Heart right ventricle (tissue), 16 donors: ENCODE measurements around the gene SORL1. TPM values are rescaled to one million over a fixed set of nuclear protein-coding genes. Genes with fewer than 3 reads are reported as not detected.

ENCODE experiments used
- ATAC-seq, 8 donors: fragments of 200-7000 bp; cut with Tn5 transposase; one replicate each; pipeline ENCODE4 v1.9.1; 2020; ENCODE audit warnings: mild to moderate bottlenecking in 8 of 8, moderate library complexity in 8 of 8, moderate number of reproducible peaks in 1 of 8
- DNase-seq, 2 donors: peaks; one replicate each; pipeline ENCODE4 v3.0.0-alpha.2; 2020
- H3K27ac ChIP-seq, 10 donors: fragments of 200-600 bp; sonication (generic) in 2 of 10; one replicate each; pipeline versions ENCODE4 v1.5.0 to v1.8.0; 2020 to 2022; ENCODE audit warnings: mild to moderate bottlenecking in 3 of 10
- H3K27me3 ChIP-seq, 7 donors: fragments of 200-600 bp; one replicate each; pipeline ENCODE4 v1.8.0; 2021 to 2022; ENCODE audit warnings: mild to moderate bottlenecking in 2 of 7
- H3K36me3 ChIP-seq, 9 donors: fragments of 200-600 bp; sonication (generic) in 1 of 9; one replicate each; pipeline versions ENCODE4 v1.5.0 to v1.8.0; 2020 to 2022; ENCODE audit warnings: mild to moderate bottlenecking in 2 of 9
- H3K4me1 ChIP-seq, 9 donors: fragments of 200-600 bp; sonication (generic) in 1 of 9; one replicate each; pipeline versions ENCODE4 v1.5.0 to v1.8.0; 2020 to 2022; ENCODE audit warnings: mild to moderate bottlenecking in 4 of 9
- H3K4me3 ChIP-seq, 10 donors: fragments of 200-600 bp; sonication (generic) in 2 of 10; one replicate each; pipeline versions ENCODE4 v1.5.0 to v1.8.0; 2020 to 2022; ENCODE audit warnings: mild to moderate bottlenecking in 7 of 10, moderate library complexity in 2 of 10
- H3K9me3 ChIP-seq, 11 donors: fragments of 200-600 bp in 10 of 11; sonication (generic) in 2 of 11; one replicate each; pipeline versions ENCODE4 v1.5.0 to v1.8.0; 2013 to 2022; ENCODE audit warnings: mild to moderate bottlenecking in 2 of 11, control low read depth in 1 of 11, moderate library complexity in 1 of 11
- CTCF ChIP-seq, 9 donors: fragments of 200-600 bp; sonication (generic) in 2 of 9; IDR thresholded peaks; one replicate each; pipeline versions ENCODE4 v1.5.0 to v1.8.0; 2021 to 2022; ENCODE audit warnings: antibody characterized with exemption in 9 of 9, mild to moderate bottlenecking in 5 of 9, moderate library complexity in 1 of 9
- WGBS, 2 donors: extraction: QIAGEN DNeasy Blood & Tissue Kit; methylation state at CpG; one replicate each; pipeline ENCODE4 v1.1.7; 2013; ENCODE audit warnings: inconsistent platforms in 1 of 2; 5-methylcytosine and 5-hydroxymethylcytosine counted together
- intact Hi-C, 10 donors: fragments of 100-400 bp; cut with DNase I; formaldehyde crosslinking; loops; one replicate each; pipeline versions ENCODE4 v1.11.1 to v1.14.2; 2022
- polyA plus RNA-seq, 2 donors: library from polyadenylated mRNA; stranded (reverse); fragments of 200-250 nt; gene quantifications; one replicate each; pipeline ENCODE4 v1.2.3, GENCODE V29; 2013
- total RNA-seq, 10 donors: library from RNA; stranded (reverse); fragmentation: NEBNext Ultra II Directional in 3 of 10; extraction: Animal tissue kit (Norgen Biotek cat#: 25700) in 3 of 10; gene quantifications; one replicate each; pipeline versions ENCODE4 v1.2.1 to v1.2.4, GENCODE V29; 2021 to 2023
- donor health status: Arrhythmogenic right ventricular cardiomyopathy.
- donor health status: ischemic (EF 13 %, LVEDD 7.1; RV severe dilation, severe dysfunction).
- donor health status: healthy with polysubstance abuse.
- donor health status: DM: no; HTN: yes; CAD: no.
- donor health status: DM: no; HTN: no; CAD: no.
- donor health status: ischemic (EF 25% LVEDD 6.9; RV normal size, moderate dysfunction).
- donor health status: ischemic (EF 25% LVEDD 5.7; RV mildly dilated, moderate dysfunction).
- donor health status: healthy.
- donor health status: DM: yes; HTN: yes; CAD: no.
- donor health status: Ischemic cardiomyopathy.
- donor health status: ischemic (EF 35%, LVEDD 5.7; RV mildly dilated, moderate dysfunction).
- donor health status: nonischemic (EF 11% LVEDD 7.7; RV severe dilation, severe dysfunction).
- donor health status: DM: yes; HTN: yes; CAD: no.
- donor health status: PGD.
- donor health status: ischemic (EF 29% LVEDD 5.4; RV normal size, mild dysfunction).
- donor health status: nonischemic (EF 23%, LVEDD 6.1; RV moderate dilation, normal function).

The SORL1 gene
- total and polyA plus RNA-seq, 12 donors = 0.26 to 15.1 (median 8.7) TPM

GRCh38 chr11:121596195-121597155 lies 144.4 kb downstream of the SORL1 start:
- 81 to 83% methylated on average over 19 of the region's 19 CpGs for WGBS, 2 donors
- Histone ChIP-seq H3K27me3 (peaks cover 0 to 3% (median 0%) of the 10 kb centered on the region in 7 donors), H3K4me1 (no peaks in the 10 kb centered on the region), H3K36me3 (peaks cover 0 to 73% (median 0%) of the 10 kb centered on the region in 9 donors), H3K27ac (no peak overlapping the region), H3K4me3 (no peak overlapping the region), H3K9me3 (no peaks in the 10 kb centered on the region)
- DNase-seq (no peak), ATAC-seq (no peak)
- no peak for TF ChIP-seq CTCF (IDR thresholded peaks at IDR 0.05)
- intact Hi-C loops = loop anchor here in 2 of 10 donors (10.0 kb wide), 3 partner anchors 142 to 352 kb away; partner anchors contain the start of genes SORL1 (in 1 of the 2) and SORL1-AS1 (in 1 of the 2)

GRCh38 chr11:121603316-121603715 lies 151.2 kb downstream of the SORL1 start:
- no peaks in the 10 kb centered on the region for H3K9me3 ChIP-seq
- H3K27ac ChIP-seq = no peak overlapping the region
- intact Hi-C loops = no loop called here
- no peak for DNase-seq
- peaks cover 0 to 77% (median 0%) of the 10 kb centered on the region in 9 donors for H3K36me3 ChIP-seq
- no peak for TF ChIP-seq CTCF (IDR thresholded peaks at IDR 0.05)
- WGBS, 2 donors = 85 to 87% methylated on average over 2 of the region's 2 CpGs
- no peaks in the 10 kb centered on the region for H3K4me1 ChIP-seq
- ATAC-seq = no peak
- no peak overlapping the region for H3K4me3 ChIP-seq
- no peaks in the 10 kb centered on the region for H3K27me3 ChIP-seq

GRCh38 chr11:121604152-121604551 lies 152.0 kb downstream of the SORL1 start:
- H3K27me3 ChIP-seq = no peaks in the 10 kb centered on the region
- TF ChIP-seq CTCF (IDR thresholded peaks at IDR 0.05) = no peak
- H3K36me3 ChIP-seq = peaks cover 0 to 81% (median 0%) of the 10 kb centered on the region in 9 donors
- no peak overlapping the region for H3K4me3 ChIP-seq
- ATAC-seq (no peak), DNase-seq (no peak)
- no peaks in the 10 kb centered on the region for H3K9me3 ChIP-seq
- WGBS, 2 donors = 93 to 95% methylated on average over 13 of the region's 13 CpGs
- no peaks in the 10 kb centered on the region for H3K4me1 ChIP-seq
- intact Hi-C loops = no loop called here
- H3K27ac ChIP-seq = no peak overlapping the region

- Histone ChIP-seq H3K9me3 (no peaks in the 10 kb centered on the region), H3K27me3 (no peaks in the 10 kb centered on the region), H3K27ac (no peak overlapping the region), H3K4me1 (no peaks in the 10 kb centered on the region), H3K4me3 (no peak overlapping the region), H3K36me3 (peaks cover 0 to 98% (median 0%) of the 10 kb centered on the region in 9 donors)
- no peak for DNase-seq
- no peak for TF ChIP-seq CTCF (IDR thresholded peaks at IDR 0.05)
- no peak for ATAC-seq
- intact Hi-C loops = no loop called here
- WGBS, 2 donors = 92 to 95% methylated on average over 4 of the region's 4 CpGs
Measured at GRCh38 chr11:121606354-121606753, 154.2 kb downstream of the SORL1 start.
